ENCODE measurements around the gene RASSF3.
"Not testable (repeated sequence)": the region's sequence is repeated elsewhere in the genome, so short reads cannot be mapped to it uniquely, and the experiment has no call there.

The RASSF3 gene

GRCh38 chr12:64634508-64635092 lies 24.3 kb downstream of the RASSF3 start:
- DNase-seq = no peak

- DNase-seq = no peak
These were observed 25.2 kb downstream of the RASSF3 start for GRCh38 chr12:64635356-64635998.

GRCh38 chr12:64636856-64637255 lies 26.6 kb downstream of the RASSF3 start:
- no peak for DNase-seq

GRCh38 chr12:64639466-64639865 lies 29.2 kb downstream of the RASSF3 start:
- no peak for DNase-seq

- DNase-seq = no peak
These were observed 36.0 kb downstream of the RASSF3 start for GRCh38 chr12:64646318-64646717.

- DNase-seq = no peak
These were observed 39.2 kb downstream of the RASSF3 start for GRCh38 chr12:64649487-64649886.

GRCh38 chr12:64650762-64651161 lies 40.5 kb downstream of the RASSF3 start:
- no peak for DNase-seq

- DNase-seq = no peak
These were observed 42.1 kb downstream of the RASSF3 start for GRCh38 chr12:64652346-64652745.

GRCh38 chr12:64653123-64653522 lies 42.8 kb downstream of the RASSF3 start:
- no peak for DNase-seq

GRCh38 chr12:64653907-64654306 lies 43.6 kb downstream of the RASSF3 start:
- not testable (repeated sequence) for DNase-seq

- no peak for DNase-seq
These were observed 44.8 kb downstream of the RASSF3 start for GRCh38 chr12:64655141-64655540.

GRCh38 chr12:64656429-64656828 lies 46.1 kb downstream of the RASSF3 start:
- DNase-seq = no peak

GRCh38 chr12:64658892-64659481 lies 48.7 kb downstream of the RASSF3 start:
- DNase-seq = no peak

- no peak for DNase-seq
These were observed 50.1 kb downstream of the RASSF3 start for GRCh38 chr12:64660237-64661018.

- DNase-seq = no peak
These were observed 52.7 kb downstream of the RASSF3 start for GRCh38 chr12:64663015-64663414.

- DNase-seq = no peak
These were observed 55.2 kb downstream of the RASSF3 start for GRCh38 chr12:64665514-64665913.

GRCh38 chr12:64666054-64666914 lies 56.0 kb downstream of the RASSF3 start:
- no peak for DNase-seq

GRCh38 chr12:64667793-64668192 lies 57.5 kb downstream of the RASSF3 start:
- DNase-seq = no peak

GRCh38 chr12:64669270-64669842 lies 59.1 kb downstream of the RASSF3 start:
- peak; percentile 42 for DNase-seq

- no peak for DNase-seq
These were observed 59.7 kb downstream of the RASSF3 start for GRCh38 chr12:64670019-64670418.

GRCh38 chr12:64670919-64671639 lies 60.8 kb downstream of the RASSF3 start:
- DNase-seq = no peak

GRCh38 chr12:64671681-64672080 lies 61.4 kb downstream of the RASSF3 start:
- DNase-seq = no peak

Measured in activated CD4-positive, CD25-positive, alpha-beta regulatory T cell treated with anti-CD3 and anti-CD28 coated beads, Interleukin-2, amount 50 U/mL, for 72 hours (primary cell).